Measurements from ENCODE around the gene NYAP2. TPM values are rescaled to one million over a fixed set of nuclear protein-coding genes. Genes with fewer than 3 reads are reported as not detected.

Gene NYAP2
- total and polyA plus RNA-seq, 2 of the 4 experiments (the other 2 are of a cell fraction), result not detected

DNA sequence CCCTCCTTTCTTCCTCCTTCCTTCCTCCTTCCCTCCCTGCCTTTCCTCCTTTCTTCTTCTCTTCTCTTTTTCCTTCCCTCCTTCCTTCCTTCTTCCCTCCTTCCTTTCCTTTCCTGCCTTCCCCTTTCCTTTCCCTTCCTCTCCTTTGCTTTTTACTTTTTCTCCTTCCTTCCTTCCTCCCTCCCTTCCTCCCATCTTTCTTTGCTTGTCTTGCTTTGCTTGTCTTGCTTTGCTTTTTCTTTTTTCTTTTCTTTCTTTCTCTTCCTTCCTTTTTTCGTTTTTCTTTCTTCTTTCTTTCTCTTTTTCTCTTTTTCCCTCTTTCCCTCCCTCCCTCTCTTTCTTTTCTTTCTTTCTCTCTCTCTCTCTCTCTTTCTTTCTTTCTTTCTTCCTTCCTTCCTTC lies 113.0 kb downstream of the NYAP2 start:
- Histone ChIP-seq H2AK5ac (ENCODE audit: low read depth, low read length) (no peak overlapping the region), H3K9me1 (ENCODE audit: insufficient read depth, low read length) (peaks cover 6% of the 10 kb centered on the region; the same call in 1 of the 2 replicates), H3K14ac (replicated peaks; ENCODE audit: low read depth, low read length) (no peak overlapping the region), H2BK5ac (ENCODE audit: low read depth, low read length, poor library complexity, severe bottlenecking) (peak overlapping the region; percentile 50), H3K4me3 (ENCODE audit: insufficient read depth, low read depth, low read length) (no peak overlapping the region), H3K79me1 (ENCODE audit: low read depth in 1 of 2, low read length in 2 of 2) (no peaks in the 10 kb centered on the region), H4K91ac (ENCODE audit: insufficient read depth, low read depth, low read length) (peak overlapping the region; percentile 66), H3K36me3 (ENCODE audit: control insufficient read depth, insufficient read depth, low read length) (no peaks in the 10 kb centered on the region), H2BK20ac (ENCODE audit: low read depth, low read length) (peak overlapping the region; percentile 91), H3K27ac (ENCODE audit: insufficient read depth, low read length) (no peak overlapping the region), H3K23ac (ENCODE audit: low read depth, low read length) (no peak overlapping the region), H3K9me3 (ENCODE audit: control insufficient read depth, insufficient read depth, low read length) (no peaks in the 10 kb centered on the region), H4K8ac (ENCODE audit: low read depth in 2 of 2, low read length in 2 of 2) (peak overlapping the region in 1 of 2 experiments; percentile 63; a peak in 2 of 4 replicates), H2AK9ac (replicated peaks; ENCODE audit: low read depth, low read length, poor library complexity) (no peak overlapping the region), H2BK15ac (ENCODE audit: low read depth, low read length) (no peak overlapping the region), H3K18ac (ENCODE audit: low read depth, low read length) (peak overlapping the region; percentile 81), H2AFZ (replicated peaks; ENCODE audit: low read length, poor library complexity) (no peak overlapping the region), H3K27me3 (ENCODE audit: control insufficient read depth, insufficient read depth, low read length) (peaks cover 8% of the 10 kb centered on the region), H2BK120ac (ENCODE audit: low read depth, low read length) (peak overlapping the region; percentile 87), H4K5ac (ENCODE audit: low read depth, low read length) (no peak overlapping the region), H3K4me1 (ENCODE audit: control insufficient read depth, insufficient read depth, low read length) (peaks cover 5% of the 10 kb centered on the region), H3K4ac (ENCODE audit: low read depth, low read length) (no peak overlapping the region), H3K4me2 (ENCODE audit: low read depth, low read length) (peak overlapping the region; percentile 67; the same call in 1 of the 2 replicates), H3K9ac (ENCODE audit: low read depth, low read length) (no peak overlapping the region), H4K20me1 (ENCODE audit: insufficient read depth, low read length) (no peaks in the 10 kb centered on the region), H3K56ac (ENCODE audit: extremely low read depth, insufficient read depth, low read length) (no peak overlapping the region)
- ChIA-PET POLR2A (ENCODE audit: unreplicated experiment) (no interaction called here), CTCF (no interaction called here)
- no peak for ATAC-seq (ENCODE audit: low read depth)
- no TSS peak for BruUV-seq (replicated peaks)
- TF ChIP-seq CTCF (conservative IDR thresholded peaks at IDR 0.05; ENCODE audit: low read depth, low read length) (no peak), RCOR1 (IDR thresholded peaks at IDR 0.05; ENCODE audit: insufficient replicate concordance, low read length) (no peak), RFX5 (IDR thresholded peaks at IDR 0.05; ENCODE audit: low read depth, low read length) (no peak), NFE2L2 (IDR thresholded peaks at IDR 0.05; ENCODE audit: low read depth, low read length) (no peak), MAFK (IDR thresholded peaks at IDR 0.05; ENCODE audit: low read depth, low read length) (no peak), CHD1 (IDR thresholded peaks at IDR 0.05; ENCODE audit: low read depth, low read length) (no peak), MXI1 (IDR thresholded peaks at IDR 0.05; ENCODE audit: borderline replicate concordance, low read depth, low read length) (no peak), BHLHE40 (IDR thresholded peaks at IDR 0.05; ENCODE audit: low read depth, low read length) (no peak), USF2 (IDR thresholded peaks at IDR 0.05; ENCODE audit: low read depth, low read length) (no peak), FOS (IDR thresholded peaks at IDR 0.05; ENCODE audit: low read depth, low read length) (no peak), POLR2A (IDR thresholded peaks at IDR 0.05; ENCODE audit: low read depth, low read length) (no peak), RAD21 (IDR thresholded peaks at IDR 0.05; ENCODE audit: low read length) (no peak), SMC3 (IDR thresholded peaks at IDR 0.05; ENCODE audit: low read depth, low read length) (no peak), MAZ (IDR thresholded peaks at IDR 0.05; ENCODE audit: borderline replicate concordance, low read depth, low read length) (no peak), CEBPB (IDR thresholded peaks at IDR 0.05; ENCODE audit: low read depth, low read length) (no peak), ELK1 (IDR thresholded peaks at IDR 0.05; ENCODE audit: borderline replicate concordance, low read depth, low read length) (no peak)
- no CpG with 5 or more reads among the region's 1 CpG for WGBS, 2 experiments (ENCODE audit: extremely low coverage in 2 of 2, insufficient read length in 1 of 2)
- no peak for DNase-seq
- dilution Hi-C loops (cut with HindIII; ENCODE audit: low sequenced_read_pairs, unreplicated experiment) (no loop called here), intact Hi-C loops (cut with micrococcal nuclease) (no loop called here), in situ Hi-C loops (cut with MboI; ENCODE audit: low sequenced_read_pairs) (no loop called here)
